NCI-H1092 (cell line): Measurements from ENCODE around the gene DNAJC19.

Experiments used
- DNase-seq: peaks from one replicate; lab custom pipeline; 2025; lab: John Stamatoyannopoulos, UW

Gene DNAJC19

DNA sequence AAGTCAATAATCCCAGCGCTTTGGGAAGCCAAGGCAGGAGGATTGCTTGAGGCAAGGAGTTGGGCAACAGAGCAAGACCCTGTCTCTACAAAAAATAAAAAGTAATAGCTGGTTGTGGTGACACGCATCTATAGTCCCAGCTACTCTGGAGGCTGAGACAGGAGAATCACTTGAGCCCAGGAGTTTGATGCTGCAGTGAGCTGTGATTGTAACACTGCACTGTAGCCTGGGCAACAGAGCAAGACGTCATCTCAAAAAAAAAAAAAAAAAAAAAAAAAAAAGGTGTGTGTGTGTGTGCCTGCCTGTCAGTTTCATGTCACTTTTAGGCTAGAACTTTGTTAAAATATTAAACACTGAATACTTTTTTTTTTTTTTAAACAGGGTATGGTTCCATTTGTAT is 28.4 kb downstream of the DNAJC19 start:
- DNase-seq, result no peak

DNA sequence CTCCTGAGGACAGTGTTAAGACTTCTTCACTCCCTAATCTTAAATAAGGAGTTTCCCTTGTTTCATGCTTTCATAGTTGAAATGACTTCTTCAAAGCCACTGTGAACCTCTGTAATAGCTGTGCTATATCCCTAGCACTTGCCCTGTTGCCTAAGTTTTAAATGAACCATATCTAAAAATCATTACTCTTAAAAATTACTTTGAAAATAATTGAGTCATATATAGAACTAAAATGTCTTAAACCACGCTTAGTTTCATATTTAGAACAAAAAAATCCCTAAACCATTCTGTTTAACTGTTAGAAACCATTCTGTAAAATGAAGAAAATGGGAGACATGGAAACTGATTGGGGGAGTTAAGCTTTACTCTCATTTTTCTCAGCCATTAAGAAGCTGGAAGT is 29.8 kb downstream of the DNAJC19 start:
- DNase-seq, result no peak

DNA sequence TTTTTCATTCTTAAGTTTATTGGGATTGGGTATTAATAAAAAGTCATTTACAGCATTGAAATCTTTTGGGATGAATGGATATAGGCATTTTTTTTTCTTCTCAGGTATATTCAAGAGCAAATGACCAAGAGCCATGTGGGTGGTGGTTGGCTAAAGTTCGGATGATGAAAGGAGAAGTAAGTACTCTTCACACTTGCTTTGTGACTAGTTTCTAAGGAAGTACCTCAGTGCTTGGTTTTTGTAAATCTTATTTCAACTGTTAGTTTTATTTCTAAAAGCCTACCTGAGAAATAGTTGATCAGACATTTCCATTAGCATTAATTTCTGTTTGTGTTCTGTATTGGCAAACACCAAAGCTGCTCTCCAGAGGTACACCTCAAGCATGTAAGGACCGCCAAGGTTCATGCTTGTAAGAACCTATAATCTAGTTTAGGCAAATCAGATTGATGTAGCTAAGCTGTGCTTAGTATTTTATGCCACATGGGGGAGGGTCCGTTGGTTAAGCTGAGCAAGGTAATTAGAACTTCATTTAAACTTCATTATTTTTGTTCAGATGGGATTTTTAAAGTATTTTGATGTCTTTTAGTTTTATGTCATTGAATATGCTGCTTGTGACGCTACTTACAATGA is 41.7 kb downstream of the DNAJC19 start:
- no peak for DNase-seq

GRCh38 chr3:180940826-180941225 is 48.7 kb downstream of the DNAJC19 start:
- no peak for DNase-seq

DNA sequence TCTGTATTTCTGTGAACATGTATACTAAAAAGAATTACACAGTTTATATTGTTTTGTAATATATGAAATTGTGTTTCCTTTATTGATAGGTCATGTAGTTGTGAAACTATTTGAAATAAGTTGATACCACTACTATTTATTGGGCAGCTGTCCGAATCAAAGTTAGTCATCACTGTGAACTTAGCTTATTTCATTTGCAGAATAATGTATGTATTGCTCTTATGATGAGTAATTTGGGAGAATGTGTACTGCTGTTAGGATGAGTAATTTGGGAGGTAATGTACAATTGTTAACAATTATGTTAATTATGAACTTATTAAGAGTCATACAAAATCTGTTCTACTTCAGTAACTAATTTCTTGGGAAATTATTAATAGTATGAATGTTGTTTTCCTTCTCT is 54.9 kb downstream of the DNAJC19 start:
- no peak for DNase-seq
